Mucosa of rectum (tissue), 2 donors: Measurements from ENCODE around the gene METTL16.

ENCODE experiments used
- H3K27ac ChIP-seq, 2 donors: one replicate each; pipeline ENCODE4 v1.7.0; 2013; ENCODE audit warnings: inconsistent platforms in 2 of 2, low read depth in 2 of 2, low read length in 2 of 2
- H3K27me3 ChIP-seq, 2 donors: one replicate each; pipeline ENCODE4 v1.7.0; 2013; ENCODE audit warnings: low read length in 2 of 2; ENCODE audit not compliant: control insufficient read depth in 2 of 2, insufficient read depth in 2 of 2
- H3K36me3 ChIP-seq, 2 donors: one replicate each; pipeline ENCODE4 v1.7.0; 2013; ENCODE audit warnings: low read length in 2 of 2; ENCODE audit not compliant: control insufficient read depth in 2 of 2, insufficient read depth in 2 of 2
- H3K4me1 ChIP-seq, 2 donors: one replicate each; pipeline ENCODE4 v1.7.0; 2013; ENCODE audit warnings: low read length in 2 of 2, mild to moderate bottlenecking in 1 of 2; ENCODE audit not compliant: control insufficient read depth in 2 of 2, insufficient read depth in 2 of 2
- H3K4me3 ChIP-seq, 2 donors: one replicate each; pipeline ENCODE4 v1.7.0; 2013; ENCODE audit warnings: low read length in 2 of 2
- H3K9ac ChIP-seq, 2 donors: one replicate each; pipeline ENCODE4 v1.7.0; 2013; ENCODE audit warnings: low read length in 2 of 2, low read depth in 1 of 2, mild to moderate bottlenecking in 1 of 2
- H3K9me3 ChIP-seq, 2 donors: one replicate each; pipeline ENCODE4 v1.7.0; 2013; ENCODE audit warnings: low read length in 2 of 2; ENCODE audit not compliant: control insufficient read depth in 2 of 2
- donor health status: healthy.
- donor health status: Normal muscosa, but diverticular disease.

Gene METTL16

DNA sequence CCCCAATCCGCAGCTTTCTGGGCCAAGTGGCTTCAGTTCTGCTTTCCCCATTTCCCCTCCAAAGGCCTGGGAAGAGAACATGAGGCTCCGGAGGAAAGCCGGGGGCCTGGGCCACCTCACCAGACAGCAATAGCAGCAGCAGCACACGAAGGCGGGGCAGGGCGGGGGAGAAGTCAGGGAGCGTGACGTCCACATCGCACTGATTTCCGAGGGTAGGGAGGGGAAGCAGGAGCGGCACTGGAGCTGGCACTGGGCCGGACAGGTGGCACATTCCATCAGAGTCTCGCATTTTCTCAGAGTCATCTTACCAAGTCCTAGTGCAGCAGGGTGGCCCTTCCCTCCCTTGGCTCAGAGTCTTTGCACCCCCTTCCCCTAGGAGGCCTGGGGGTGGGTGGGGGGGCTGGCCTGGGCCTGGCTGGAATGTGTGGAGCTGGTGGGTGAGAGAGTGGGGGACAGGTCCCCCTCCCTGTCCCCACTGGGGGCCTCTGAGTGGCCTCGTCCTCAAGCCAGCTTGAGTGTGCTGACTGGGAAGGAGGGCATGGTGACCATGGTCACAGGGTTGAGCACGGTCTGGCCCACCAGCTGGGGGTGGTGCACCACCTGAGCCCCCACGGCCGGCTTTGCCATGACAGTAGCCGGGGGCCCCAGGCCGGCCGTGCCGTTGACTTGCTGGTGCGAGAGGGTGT lies 125.1 kb downstream of the METTL16 start:
- Histone ChIP-seq H3K4me1 (peaks cover 14 to 24% of the 10 kb centered on the region in 2 donors), H3K9ac (peak overlapping the region in 1 of 2 donors; percentile 63), H3K4me3 (no peak overlapping the region), H3K36me3 (peaks cover 13 to 21% of the 10 kb centered on the region in 2 donors), H3K27me3 (no peaks in the 10 kb centered on the region), H3K9me3 (no peaks in the 10 kb centered on the region), H3K27ac (no peak overlapping the region)

GRCh38 chr17:2385240-2386210 lies 126.2 kb downstream of the METTL16 start:
- Histone ChIP-seq H3K4me3 (no peak overlapping the region), H3K9me3 (no peaks in the 10 kb centered on the region), H3K27ac (no peak overlapping the region), H3K4me1 (peaks cover 6 to 15% of the 10 kb centered on the region in 2 donors), H3K9ac (peak overlapping the region in 1 of 2 donors; percentile 63), H3K27me3 (no peaks in the 10 kb centered on the region), H3K36me3 (peaks cover 22% of the 10 kb centered on the region in 2 donors)

DNA sequence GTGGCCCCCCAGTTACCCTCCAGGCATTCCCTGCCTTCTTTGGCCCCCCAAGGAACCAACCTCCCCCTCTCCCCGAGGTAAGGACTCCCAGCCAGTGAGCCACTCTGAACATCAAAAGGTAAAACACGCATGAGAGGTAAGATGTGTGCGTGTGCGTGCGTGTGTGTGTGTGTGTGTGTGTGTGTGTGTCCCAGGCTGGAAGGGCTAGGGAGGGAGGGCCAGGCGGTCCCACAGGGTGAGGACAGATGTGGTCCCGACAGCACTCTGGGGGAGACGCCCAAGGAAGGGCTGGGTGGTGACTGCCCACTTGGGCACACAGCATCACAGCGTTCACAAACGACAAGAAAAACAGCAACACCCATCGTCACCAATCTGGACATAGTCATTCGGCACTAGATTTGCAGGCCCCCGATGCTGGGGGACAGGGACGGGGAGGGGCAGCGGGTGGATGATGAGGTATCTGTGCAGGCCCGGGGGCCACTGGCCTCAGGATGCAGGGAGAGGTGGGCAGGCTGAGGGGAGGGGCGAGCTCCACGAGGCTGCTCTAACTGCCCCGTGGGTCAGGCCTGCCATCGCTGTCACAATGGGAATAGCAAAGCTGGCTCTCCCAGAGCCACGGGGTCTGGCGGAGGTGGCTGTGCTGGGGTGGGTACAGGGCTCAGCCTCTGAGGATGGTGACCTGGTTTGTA lies 127.1 kb downstream of the METTL16 start:
- Histone ChIP-seq H3K36me3 (peaks cover 22 to 26% of the 10 kb centered on the region in 2 donors), H3K27ac (no peak overlapping the region), H3K9ac (no peak overlapping the region), H3K27me3 (no peaks in the 10 kb centered on the region), H3K4me1 (peaks cover 5 to 10% of the 10 kb centered on the region in 2 donors), H3K4me3 (no peak overlapping the region), H3K9me3 (no peaks in the 10 kb centered on the region)

DNA sequence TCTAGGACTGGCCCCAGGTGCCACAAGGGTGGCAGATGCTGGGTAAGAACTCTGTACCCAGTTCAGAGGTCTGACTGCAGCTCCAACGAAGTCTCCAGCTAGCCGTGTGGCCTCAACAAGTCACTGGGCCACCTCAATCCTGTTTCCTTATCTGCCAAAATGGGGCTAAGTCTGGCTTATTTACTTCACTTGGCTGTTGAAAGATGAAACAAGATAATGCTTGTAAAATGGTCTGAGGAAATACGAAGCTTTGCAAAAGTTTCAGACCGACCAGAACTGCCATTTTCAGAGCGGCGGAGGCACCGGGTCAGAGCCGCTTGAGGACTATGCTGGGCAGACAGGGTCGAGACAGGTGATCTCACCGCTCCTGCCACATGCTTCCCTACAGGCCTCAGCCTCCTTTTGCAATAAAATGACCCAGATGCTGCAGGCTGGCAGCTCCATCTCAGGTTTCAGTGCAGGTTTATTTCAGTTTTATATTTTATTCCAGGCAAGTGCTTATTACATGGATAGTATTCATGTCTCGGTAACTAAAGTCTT lies 128.0 kb downstream of the METTL16 start:
- H3K27me3 ChIP-seq = no peaks in the 10 kb centered on the region
- H3K9me3 ChIP-seq = no peaks in the 10 kb centered on the region
- peaks cover 5 to 10% of the 10 kb centered on the region in 2 donors for H3K4me1 ChIP-seq
- no peak overlapping the region for H3K4me3 ChIP-seq
- H3K9ac ChIP-seq = no peak overlapping the region
- peaks cover 22 to 25% of the 10 kb centered on the region in 2 donors for H3K36me3 ChIP-seq
- H3K27ac ChIP-seq = no peak overlapping the region

DNA sequence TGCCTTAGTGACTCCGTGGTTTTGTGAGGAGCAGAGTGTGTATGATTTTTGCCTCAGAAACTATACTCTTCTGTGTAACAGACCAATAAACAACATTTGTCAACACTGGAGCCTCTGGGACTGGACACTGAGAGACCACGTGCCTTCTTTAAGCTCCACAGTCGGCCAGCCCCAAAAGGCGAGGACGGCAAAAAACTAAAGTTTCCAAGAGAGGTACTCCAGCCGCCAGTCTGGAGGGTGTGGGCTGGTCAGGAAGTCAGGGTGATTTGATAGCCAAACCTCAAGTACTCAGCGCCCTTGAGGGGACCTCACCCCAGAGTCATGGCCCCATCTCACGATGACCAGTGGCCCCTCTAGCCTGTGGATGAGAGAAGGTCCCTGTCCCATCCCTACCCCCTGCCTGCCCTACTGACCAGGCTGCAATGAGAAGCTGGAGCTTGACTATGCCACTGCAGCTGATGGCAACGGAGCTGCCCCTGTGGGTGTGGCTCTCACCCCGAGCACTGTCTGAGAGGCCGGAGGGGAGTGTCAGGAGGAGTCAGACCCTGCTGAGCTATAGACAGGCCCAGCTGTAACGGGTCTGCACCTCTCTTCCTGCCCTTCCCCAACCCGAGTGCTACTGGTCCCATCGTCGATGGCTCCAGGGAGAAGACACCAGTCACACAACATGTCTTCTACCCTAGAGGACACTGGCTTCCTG lies 130.6 kb downstream of the METTL16 start:
- Histone ChIP-seq H3K9ac (no peak overlapping the region), H3K36me3 (peaks cover 15% of the 10 kb centered on the region in 2 donors), H3K9me3 (no peaks in the 10 kb centered on the region), H3K4me3 (no peak overlapping the region), H3K27me3 (no peaks in the 10 kb centered on the region), H3K27ac (no peak overlapping the region), H3K4me1 (peaks cover 2 to 8% of the 10 kb centered on the region in 2 donors)

- Histone ChIP-seq H3K4me1 (peaks cover 0 to 8% of the 10 kb centered on the region in 2 donors), H3K27ac (no peak overlapping the region), H3K36me3 (peaks cover 12 to 14% of the 10 kb centered on the region in 2 donors), H3K27me3 (no peaks in the 10 kb centered on the region), H3K9me3 (no peaks in the 10 kb centered on the region), H3K9ac (no peak overlapping the region), H3K4me3 (no peak overlapping the region)
These were observed 131.3 kb downstream of the METTL16 start for GRCh38 chr17:2380226-2380922.

DNA sequence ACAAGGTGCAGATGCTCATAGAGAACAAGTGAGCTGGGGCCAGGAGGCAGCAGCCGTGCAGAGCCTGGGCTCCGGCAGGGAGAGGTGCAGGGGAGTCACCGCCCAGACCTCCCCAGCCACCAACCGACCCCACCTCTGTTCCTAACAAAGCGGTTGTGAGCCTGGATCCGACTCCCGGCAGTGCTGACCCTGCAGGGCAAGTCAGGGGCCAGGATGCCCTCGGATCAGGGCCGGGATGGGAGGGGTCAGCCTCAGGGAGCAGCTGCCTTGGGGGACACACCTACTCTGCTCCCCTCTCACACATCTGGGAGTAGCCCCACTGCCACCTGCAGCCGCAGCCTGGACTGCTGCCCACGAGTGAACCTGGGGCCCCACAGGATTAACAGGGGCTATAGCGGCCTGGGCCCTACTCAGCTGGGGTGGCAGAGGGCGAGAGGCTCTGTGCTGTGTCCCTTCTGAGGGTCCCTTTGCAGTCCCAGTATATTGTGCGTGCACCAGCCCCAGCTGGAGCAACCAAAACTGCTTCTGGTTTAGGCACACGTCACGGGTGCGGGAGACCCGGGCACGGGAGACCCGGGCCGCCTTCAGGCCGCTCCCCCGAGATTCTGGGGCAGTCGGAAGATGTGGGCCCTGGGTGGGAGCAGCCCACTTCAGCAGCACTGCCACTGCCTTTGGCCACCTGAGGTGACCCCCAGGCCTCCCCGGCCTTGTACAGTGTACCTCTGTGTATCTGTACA lies 132.0 kb downstream of the METTL16 start:
- H3K27ac ChIP-seq = no peak overlapping the region
- peaks cover 0 to 8% of the 10 kb centered on the region in 2 donors for H3K4me1 ChIP-seq
- peaks cover 16% of the 10 kb centered on the region in 2 donors for H3K36me3 ChIP-seq
- no peaks in the 10 kb centered on the region for H3K9me3 ChIP-seq
- H3K4me3 ChIP-seq = no peak overlapping the region
- no peaks in the 10 kb centered on the region for H3K27me3 ChIP-seq
- no peak overlapping the region for H3K9ac ChIP-seq

DNA sequence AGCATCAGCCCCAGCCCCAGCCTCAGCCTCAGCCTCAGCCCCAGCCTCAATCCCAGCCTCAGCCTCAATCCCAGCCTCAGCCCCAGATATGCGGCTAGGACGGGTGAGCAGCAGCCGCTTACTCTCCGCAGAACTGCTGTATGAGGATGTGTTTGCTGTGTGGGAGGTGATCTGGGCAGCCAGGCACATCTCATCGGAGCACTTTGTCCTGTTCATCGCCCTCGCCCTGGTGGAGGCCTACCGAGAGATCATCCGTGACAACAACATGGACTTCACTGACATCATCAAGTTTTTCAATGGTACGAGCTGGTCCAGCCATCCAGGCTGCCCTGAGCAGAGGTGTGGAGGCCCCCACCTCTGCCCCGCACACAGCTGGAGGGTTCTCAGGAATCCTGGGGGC lies 132.8 kb downstream of the METTL16 start:
- Histone ChIP-seq H3K9ac (no peak overlapping the region), H3K36me3 (peaks cover 16% of the 10 kb centered on the region in 2 donors), H3K27ac (no peak overlapping the region), H3K27me3 (no peaks in the 10 kb centered on the region), H3K9me3 (no peaks in the 10 kb centered on the region), H3K4me3 (no peak overlapping the region), H3K4me1 (peaks cover 0 to 8% of the 10 kb centered on the region in 2 donors)
